Stimulated activated CD8-positive, alpha-beta memory T cell treated with anti-CD3 and anti-CD28 coated beads, Interleukin-12 subunit alpha, Interleukin-12 subunit beta, amount 100 ng/mL, for 4 hours (primary cell): ENCODE data around the gene LSG1.

ENCODE experiments used
- DNase-seq: peaks from one replicate; pipeline ENCODE4 v3.0.0-alpha.2; 2020; ENCODE audit warnings: low read depth

Gene LSG1

GRCh38 chr3:194671900-194672808 is at the start of gene LSG1:
LSG1 (minus strand) TSS chr3:194672191; CDS start chr3:194672162, 29 bp downstream.
- peak; percentile 78 for DNase-seq

GRCh38 chr3:194720048-194720447 is 48.1 kb upstream of the LSG1 start:
- no peak for DNase-seq

- no peak for DNase-seq
These were observed 46.1 kb upstream of the LSG1 start for GRCh38 chr3:194718079-194718478.

- DNase-seq = no peak
These were observed 43.2 kb upstream of the LSG1 start for GRCh38 chr3:194715022-194715800.

- no peak for DNase-seq
These were observed 42.6 kb upstream of the LSG1 start for GRCh38 chr3:194714564-194714963.

- DNase-seq = no peak
These were observed 42.1 kb upstream of the LSG1 start for GRCh38 chr3:194714137-194714455.

- DNase-seq = no peak
These were observed 41.5 kb upstream of the LSG1 start for GRCh38 chr3:194713299-194714136.

- no peak for DNase-seq
These were observed 39.9 kb upstream of the LSG1 start for GRCh38 chr3:194711913-194712312.

GRCh38 chr3:194711286-194711685 is 39.3 kb upstream of the LSG1 start:
- no peak for DNase-seq

- no peak for DNase-seq
These were observed 35.2 kb upstream of the LSG1 start for GRCh38 chr3:194707147-194707540.

- DNase-seq = no peak
These were observed 33.8 kb upstream of the LSG1 start for GRCh38 chr3:194705761-194706160.

GRCh38 chr3:194705227-194705626 is 33.2 kb upstream of the LSG1 start:
- no peak for DNase-seq

GRCh38 chr3:194702545-194702944 is 30.6 kb upstream of the LSG1 start:
- DNase-seq = no peak

- no peak for DNase-seq
These were observed 24.7 kb upstream of the LSG1 start for GRCh38 chr3:194696702-194697101.

- DNase-seq = no peak
These were observed 19.7 kb upstream of the LSG1 start for GRCh38 chr3:194691481-194692283.

GRCh38 chr3:194690501-194691372 is 18.7 kb upstream of the LSG1 start:
- DNase-seq = no peak

- no peak for DNase-seq
These were observed 17.5 kb upstream of the LSG1 start for GRCh38 chr3:194689493-194689944.

GRCh38 chr3:194688946-194689345 is 17.0 kb upstream of the LSG1 start:
- DNase-seq = no peak

- peak; percentile 30 for DNase-seq
These were observed 16.3 kb upstream of the LSG1 start for GRCh38 chr3:194688200-194688740.

- DNase-seq = peak; percentile 67
These were observed 15.7 kb upstream of the LSG1 start for GRCh38 chr3:194687638-194688199.
